HG03108 (cell line): ENCODE data around the gene ARHGAP26.
"Not testable (repeated sequence)": the region's sequence is repeated elsewhere in the genome, so short reads cannot be mapped to it uniquely, and the experiment has no call there.

Experiments used
- ATAC-seq: cut with Tn5 transposase; IDR thresholded peaks from one replicate; pipeline ENCODE4 v1.9.1; 2021; ENCODE audit warnings: moderate library complexity; ENCODE audit not compliant: unreplicated experiment

ARHGAP26 gene

GRCh38 chr5:143073766-143074165 is 303.6 kb downstream of the ARHGAP26 start:
- ATAC-seq = no peak

GRCh38 chr5:143074414-143074996 is 304.3 kb downstream of the ARHGAP26 start:
- ATAC-seq = no peak

- ATAC-seq = no peak
These were observed 306.2 kb downstream of the ARHGAP26 start for GRCh38 chr5:143076377-143076776.

- no peak for ATAC-seq
These were observed 307.4 kb downstream of the ARHGAP26 start for GRCh38 chr5:143077453-143078103.

GRCh38 chr5:143078313-143078712 is 308.1 kb downstream of the ARHGAP26 start:
- no peak for ATAC-seq

GRCh38 chr5:143078971-143079370 is 308.8 kb downstream of the ARHGAP26 start:
- ATAC-seq = no peak

- ATAC-seq = no peak
These were observed 310.2 kb downstream of the ARHGAP26 start for GRCh38 chr5:143080407-143080806.

- no peak for ATAC-seq
These were observed 310.8 kb downstream of the ARHGAP26 start for GRCh38 chr5:143080982-143081381.

GRCh38 chr5:143083006-143083405 is 312.8 kb downstream of the ARHGAP26 start:
- no peak for ATAC-seq

- ATAC-seq = no peak
These were observed 314.2 kb downstream of the ARHGAP26 start for GRCh38 chr5:143084407-143084806.

GRCh38 chr5:143085319-143085917 is 315.2 kb downstream of the ARHGAP26 start:
- ATAC-seq = no peak

GRCh38 chr5:143086546-143086907 is 316.4 kb downstream of the ARHGAP26 start:
- ATAC-seq = no peak

GRCh38 chr5:143086908-143087637 is 316.9 kb downstream of the ARHGAP26 start:
- ATAC-seq = no peak

GRCh38 chr5:143088702-143089101 is 318.5 kb downstream of the ARHGAP26 start:
- not testable (repeated sequence) for ATAC-seq

- ATAC-seq = not testable (repeated sequence)
These were observed 319.9 kb downstream of the ARHGAP26 start for GRCh38 chr5:143090044-143090443.

- not testable (repeated sequence) for ATAC-seq
These were observed 322.7 kb downstream of the ARHGAP26 start for GRCh38 chr5:143092711-143093451.

GRCh38 chr5:143093452-143094086 is 323.4 kb downstream of the ARHGAP26 start:
- no peak for ATAC-seq

GRCh38 chr5:143094087-143094521 is 323.9 kb downstream of the ARHGAP26 start:
- no peak for ATAC-seq

- not testable (repeated sequence) for ATAC-seq
These were observed 324.4 kb downstream of the ARHGAP26 start for GRCh38 chr5:143094608-143095007.

GRCh38 chr5:143101121-143101520 is 330.9 kb downstream of the ARHGAP26 start:
- ATAC-seq = peak; percentile 87
